ENCODE results near the gene PNPLA7.

Gene PNPLA7

GRCh38 chr9:137434498-137435380 is 115.5 kb downstream of the PNPLA7 start:
- no peak for DNase-seq (ENCODE audit: low spot score)

DNA sequence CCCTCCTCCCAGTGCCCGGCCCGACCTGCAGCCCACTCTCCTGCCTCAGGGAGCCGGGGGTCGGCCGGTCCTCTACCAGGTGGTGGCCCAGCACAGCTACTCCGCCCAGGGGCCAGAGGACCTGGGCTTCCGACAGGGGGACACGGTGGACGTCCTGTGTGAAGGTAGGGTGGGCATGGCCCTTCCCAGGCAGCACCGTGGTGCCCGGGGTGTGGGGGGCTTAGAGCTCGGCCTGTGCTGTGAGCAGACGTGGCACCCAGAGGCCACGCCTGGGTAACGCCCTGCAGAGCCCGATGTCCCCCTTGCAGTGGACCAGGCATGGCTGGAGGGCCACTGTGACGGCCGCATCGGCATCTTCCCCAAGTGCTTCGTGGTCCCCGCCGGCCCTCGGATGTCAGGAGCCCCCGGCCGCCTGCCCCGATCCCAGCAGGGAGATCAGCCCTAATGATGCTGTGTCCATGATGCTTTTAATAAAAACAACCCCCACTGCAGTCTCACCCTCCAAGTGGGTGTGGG is 116.2 kb downstream of the PNPLA7 start:
- DNase-seq (ENCODE audit: low spot score) = no peak

- DNase-seq (ENCODE audit: low spot score) = no peak
Observed at GRCh38 chr9:137433349-137433915, 116.8 kb downstream of the PNPLA7 start.

DNA sequence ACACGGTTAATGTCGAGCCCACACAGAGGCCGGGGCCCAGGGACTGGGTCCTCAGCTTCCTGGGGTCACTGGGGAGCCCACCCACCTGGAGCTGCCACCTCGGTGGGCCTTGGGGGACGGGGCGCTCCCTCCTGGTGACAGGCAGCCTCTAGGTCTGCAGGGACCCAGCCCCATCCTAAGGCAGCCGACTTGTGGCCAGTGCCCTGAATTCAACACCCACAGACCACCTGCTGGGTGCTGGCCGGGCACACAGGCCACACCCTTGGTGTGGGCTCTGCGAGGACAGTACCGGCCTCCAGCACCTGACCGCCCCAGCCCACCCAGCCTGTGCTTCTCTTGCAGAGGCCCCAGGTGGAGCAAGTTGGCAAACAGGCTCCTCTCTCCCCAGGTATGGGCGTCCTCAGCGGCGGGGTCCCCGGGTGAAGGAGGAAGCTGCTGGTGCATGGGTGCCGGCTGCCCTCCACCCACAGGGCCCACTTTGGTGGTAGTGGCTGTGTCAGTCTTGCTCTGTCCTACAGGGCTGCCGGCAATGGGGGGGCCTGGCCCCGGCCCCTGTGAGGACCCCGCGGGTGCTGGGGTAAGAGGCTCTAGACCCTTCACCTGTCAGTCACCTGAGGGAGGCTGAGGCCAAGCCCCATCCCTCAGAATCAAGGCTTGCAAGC is 117.4 kb downstream of the PNPLA7 start:
- no peak for DNase-seq (ENCODE audit: low spot score)

GRCh38 chr9:137431416-137431931 is 118.7 kb downstream of the PNPLA7 start:
- DNase-seq (ENCODE audit: low spot score) = no peak

DNA sequence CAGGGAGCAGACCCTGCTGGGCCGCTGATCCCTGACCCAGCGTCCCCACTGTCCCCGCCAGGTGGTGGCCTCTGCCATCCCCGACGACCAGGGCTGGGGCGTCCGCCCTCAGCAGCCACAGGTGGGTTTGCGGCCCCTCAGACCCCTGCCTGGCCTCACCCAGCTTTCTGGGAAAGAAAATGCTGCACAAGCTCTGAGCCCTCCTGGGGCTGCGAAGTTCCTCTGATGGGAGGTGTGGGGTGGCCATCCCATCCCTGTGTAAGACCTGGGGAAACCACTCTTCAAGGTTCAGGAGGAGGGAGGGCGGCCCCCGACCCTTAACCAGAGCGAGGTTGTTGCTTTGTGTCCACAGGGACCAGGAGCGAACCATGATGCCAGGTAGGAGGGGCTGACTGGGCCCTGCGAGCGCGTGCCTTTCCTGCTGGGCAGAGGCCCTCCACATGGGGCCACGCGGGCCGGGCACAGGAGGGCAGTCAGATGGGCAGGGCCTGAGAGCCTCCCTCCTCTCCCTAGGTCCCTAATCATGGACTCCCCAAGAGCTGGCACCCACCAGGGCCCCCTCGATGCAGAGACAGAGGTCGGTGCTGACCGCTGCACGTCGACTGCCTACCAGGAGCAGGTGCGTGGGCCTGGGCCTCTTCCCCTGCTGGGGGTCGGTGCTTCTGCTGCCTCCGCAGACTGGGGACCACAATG is 119.3 kb downstream of the PNPLA7 start:
- no peak for DNase-seq (ENCODE audit: low spot score)

- DNase-seq (ENCODE audit: low spot score) = no peak
Observed at GRCh38 chr9:137429974-137430722, 120.1 kb downstream of the PNPLA7 start.

DNA sequence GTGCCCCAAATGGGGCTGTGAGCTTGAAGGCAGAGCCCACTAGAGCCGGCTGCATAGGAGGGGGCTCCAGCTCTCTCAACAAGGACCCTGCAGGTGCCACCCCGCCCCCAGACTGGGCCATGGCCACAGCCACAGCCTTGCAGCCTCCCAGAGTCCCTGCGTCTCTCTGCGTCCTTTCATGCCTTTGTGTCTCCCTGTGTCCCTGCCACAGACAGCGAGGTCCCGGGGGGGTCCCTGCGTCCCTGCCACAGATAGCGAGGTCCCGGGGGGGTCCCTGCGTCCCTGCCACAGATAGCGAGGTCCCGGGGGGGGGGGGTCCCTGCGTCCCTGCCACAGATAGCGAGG is 120.7 kb downstream of the PNPLA7 start:
- no peak for DNase-seq (ENCODE audit: low spot score)

- DNase-seq (ENCODE audit: low spot score) = no peak
Observed at GRCh38 chr9:137428841-137429545, 121.2 kb downstream of the PNPLA7 start.

GRCh38 chr9:137428311-137428630 is 121.9 kb downstream of the PNPLA7 start:
- no peak for DNase-seq (ENCODE audit: low spot score)

GRCh38 chr9:137427454-137428310 is 122.5 kb downstream of the PNPLA7 start:
- no peak for DNase-seq (ENCODE audit: low spot score)

DNA sequence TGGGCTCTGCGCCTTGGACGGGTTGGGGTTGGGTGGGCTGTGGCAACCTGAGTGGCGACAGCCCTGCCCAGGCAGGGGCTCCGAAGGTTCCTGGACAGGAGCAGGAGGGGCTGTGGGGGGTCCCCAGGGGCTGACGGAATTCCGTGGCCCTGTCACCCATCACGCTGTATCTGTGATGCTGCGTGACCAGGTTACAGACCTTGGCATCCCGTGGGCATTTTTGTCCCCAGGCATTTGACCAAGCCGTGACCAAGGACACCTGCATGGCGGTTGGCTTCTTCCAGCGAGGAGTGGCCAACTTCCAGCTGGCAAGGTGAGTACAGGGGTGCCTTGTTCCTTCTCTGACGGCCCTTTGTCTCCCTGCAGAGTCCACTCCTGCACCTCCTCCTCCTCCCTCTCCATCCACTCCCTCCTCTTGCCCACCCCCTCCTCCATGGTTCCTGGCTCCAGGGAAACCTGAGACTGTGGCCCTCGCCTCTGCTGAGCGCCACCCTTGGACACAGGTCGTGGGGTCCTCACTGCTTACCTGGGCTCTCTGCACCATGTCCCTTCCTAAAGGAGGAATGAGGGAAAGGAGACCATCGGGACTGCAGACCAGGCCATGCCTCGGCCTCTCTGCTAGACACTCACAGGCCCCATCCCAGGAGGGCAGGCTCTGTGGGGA is 124.1 kb downstream of the PNPLA7 start:
- no peak for DNase-seq (ENCODE audit: low spot score)

DNA sequence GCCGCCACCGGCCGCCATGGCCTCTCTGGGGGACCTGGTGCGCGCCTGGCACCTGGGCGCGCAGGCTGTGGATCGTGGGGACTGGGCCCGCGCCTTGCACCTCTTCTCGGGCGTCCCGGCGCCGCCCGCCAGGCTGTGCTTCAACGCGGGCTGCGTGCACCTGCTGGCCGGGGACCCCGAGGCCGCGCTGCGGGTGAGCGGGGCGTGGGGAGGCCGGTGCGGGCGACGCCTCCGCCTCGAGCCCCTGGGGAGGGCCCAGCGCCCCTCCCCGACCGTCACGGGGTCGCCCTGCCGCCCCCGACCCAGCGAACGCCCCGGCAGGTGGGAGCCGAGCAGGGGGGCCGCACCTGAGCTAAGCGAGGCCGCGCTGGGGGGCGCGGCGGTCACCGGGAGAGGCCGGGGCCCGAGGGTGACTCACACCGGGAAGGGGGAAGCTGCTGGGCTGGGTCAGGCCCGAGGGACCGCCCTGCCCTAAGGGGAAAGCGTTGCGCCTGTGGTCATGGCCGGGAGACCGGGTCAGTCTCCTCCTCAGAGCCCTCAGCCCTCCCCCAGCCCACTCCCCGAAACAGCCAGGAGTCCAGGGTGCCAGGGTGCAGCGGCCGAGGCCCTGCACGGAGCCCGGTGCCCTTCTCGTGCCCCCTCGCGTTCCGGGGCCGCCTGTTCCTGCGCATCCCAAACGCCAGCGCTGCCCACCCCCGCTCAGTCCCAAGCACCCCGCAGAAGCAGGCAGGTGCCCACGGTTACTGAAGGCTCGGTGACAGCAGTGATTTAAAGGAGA is 126.5 kb downstream of the PNPLA7 start:
- no peak for DNase-seq (ENCODE audit: low spot score)

DNA sequence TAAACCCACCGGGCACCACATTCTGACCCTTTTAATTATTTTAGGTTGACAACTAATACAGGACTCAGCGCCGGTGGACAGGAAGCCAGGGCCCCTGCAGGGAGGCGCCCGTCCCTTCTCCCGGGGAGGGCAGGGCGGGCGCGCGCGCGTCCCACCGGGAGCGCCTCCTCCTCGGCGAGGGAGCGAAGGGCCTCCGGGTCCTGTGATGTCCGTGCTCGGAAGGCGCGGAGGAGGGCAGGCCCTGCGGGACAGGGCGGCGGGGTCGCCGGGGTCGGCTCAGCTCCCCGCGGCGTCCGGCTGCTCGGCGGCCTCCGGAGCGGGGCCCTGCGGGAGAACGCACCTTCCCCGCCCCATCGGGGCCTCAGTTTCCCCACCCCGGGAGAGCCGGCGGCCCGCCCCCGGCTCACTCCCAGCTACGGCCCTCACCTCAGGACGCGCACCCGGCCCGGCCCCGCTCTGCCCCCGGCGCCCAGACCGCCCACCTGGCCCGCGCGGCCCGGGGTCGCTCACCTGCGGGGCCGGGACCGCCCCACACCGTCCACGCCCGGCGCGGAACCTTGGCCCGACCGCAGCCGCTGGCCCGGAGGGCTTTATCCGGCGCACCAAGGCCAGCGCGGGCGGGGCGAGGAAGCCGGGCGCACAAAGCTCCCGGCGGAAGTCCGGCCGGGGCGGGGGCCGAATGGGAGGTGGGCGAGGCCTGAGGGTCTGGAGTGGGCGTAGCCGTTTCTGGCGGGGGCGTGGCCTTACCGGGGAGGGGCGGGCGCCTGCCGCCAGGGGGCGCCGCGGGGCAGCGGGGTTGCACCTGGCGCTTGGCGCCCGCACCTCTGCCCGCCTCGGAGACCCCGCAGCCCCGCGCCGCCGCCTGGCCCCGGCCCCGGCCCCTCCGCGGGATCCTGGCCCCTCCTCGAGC is 127.3 kb downstream of the PNPLA7 start, which contains the start of the genes EXD3 and NOXA1:
EXD3 (minus strand) TSS at position 559 of the 910 bp plus-strand sequence. CDS start 27,805 bp downstream, outside the sequence.
NOXA1 (plus strand) TSS at position 790 of the 910 bp plus-strand sequence. CDS start 137 bp downstream, outside the sequence.
- DNase-seq (ENCODE audit: low spot score) = peak; percentile 97

DNA sequence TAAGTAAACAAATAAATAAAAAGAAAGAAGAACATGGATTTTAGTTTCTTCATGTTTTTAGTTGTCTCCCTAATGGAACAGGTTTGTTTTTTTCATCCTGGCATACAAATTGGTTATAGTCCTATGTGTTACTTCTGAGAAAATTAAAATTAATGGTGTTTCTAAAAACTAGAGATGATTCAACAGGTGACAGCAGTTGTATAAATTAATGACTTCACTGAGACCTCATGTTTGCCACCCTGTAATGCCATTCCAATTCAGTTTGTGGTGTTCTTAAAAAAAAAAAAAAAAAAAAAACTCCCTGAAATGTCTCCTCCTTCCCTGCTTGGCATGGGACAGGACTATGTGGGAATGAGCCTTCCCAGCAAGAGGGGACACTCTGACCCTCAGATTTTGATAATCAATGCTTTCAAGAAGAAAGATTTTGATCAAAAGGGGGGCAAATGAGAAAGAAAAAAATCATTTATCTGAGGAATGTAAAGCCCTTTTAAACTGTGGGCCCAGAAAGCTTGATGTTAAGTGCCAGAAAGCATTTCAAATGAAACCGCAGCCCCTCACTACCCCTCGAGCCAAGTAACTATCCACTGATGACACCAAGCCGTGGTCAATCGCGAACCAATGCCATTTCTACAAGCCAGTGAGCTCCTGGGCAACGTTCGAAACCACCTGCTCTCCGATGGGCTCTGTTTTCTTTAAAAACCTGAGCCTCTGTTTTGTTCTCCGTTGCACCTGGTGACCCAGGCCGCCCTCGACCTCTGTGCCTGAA is 128.2 kb downstream of the PNPLA7 start:
- no peak for DNase-seq (ENCODE audit: low spot score)
